GM19455 (cell line): ENCODE data around the gene LRRC58.
"Not testable (repeated sequence)": the region's sequence is repeated elsewhere in the genome, so short reads cannot be mapped to it uniquely, and the experiment has no call there.

ENCODE experiments used
- ATAC-seq: cut with Tn5 transposase; IDR thresholded peaks from one replicate; pipeline ENCODE4 v1.9.1; 2021; ENCODE audit not compliant: unreplicated experiment

Gene LRRC58

GRCh38 chr3:120341658-120342346 is 7.4 kb downstream of the LRRC58 start:
- no peak for ATAC-seq

GRCh38 chr3:120339362-120339761 is 9.8 kb downstream of the LRRC58 start:
- no peak for ATAC-seq

- ATAC-seq, result no peak
Observed at GRCh38 chr3:120338517-120338916, 10.6 kb downstream of the LRRC58 start.

GRCh38 chr3:120332646-120333045 is 16.5 kb downstream of the LRRC58 start:
- ATAC-seq, result no peak

- no peak for ATAC-seq
Observed at GRCh38 chr3:120331076-120331475, 18.1 kb downstream of the LRRC58 start.

- ATAC-seq, result no peak
Observed at GRCh38 chr3:120326784-120327183, 22.4 kb downstream of the LRRC58 start.

GRCh38 chr3:120324190-120324589 is 25.0 kb downstream of the LRRC58 start:
- no peak for ATAC-seq

GRCh38 chr3:120323761-120324160 is 25.4 kb downstream of the LRRC58 start:
- not testable (repeated sequence) for ATAC-seq

GRCh38 chr3:120311863-120312794 is 37.0 kb downstream of the LRRC58 start:
- ATAC-seq, result no peak

- no peak for ATAC-seq
Observed at GRCh38 chr3:120306519-120307455, 42.4 kb downstream of the LRRC58 start.

- no peak for ATAC-seq
Observed at GRCh38 chr3:120304616-120305015, 44.5 kb downstream of the LRRC58 start.

- no peak for ATAC-seq
Observed at GRCh38 chr3:120302361-120302760, 46.8 kb downstream of the LRRC58 start.

GRCh38 chr3:120300971-120301370 is 48.2 kb downstream of the LRRC58 start:
- no peak for ATAC-seq

GRCh38 chr3:120299403-120299802 is 49.8 kb downstream of the LRRC58 start:
- ATAC-seq, result no peak

- no peak for ATAC-seq
Observed at GRCh38 chr3:120298996-120299395, 50.2 kb downstream of the LRRC58 start.

- not testable (repeated sequence) for ATAC-seq
Observed at GRCh38 chr3:120291552-120291951, 57.6 kb downstream of the LRRC58 start.

- no peak for ATAC-seq
Observed at GRCh38 chr3:120289636-120290035, 59.5 kb downstream of the LRRC58 start.

GRCh38 chr3:120286465-120286864 is 62.7 kb downstream of the LRRC58 start:
- no peak for ATAC-seq

- no peak for ATAC-seq
Observed at GRCh38 chr3:120285508-120285841, 63.7 kb downstream of the LRRC58 start.

- no peak for ATAC-seq
Observed at GRCh38 chr3:120284747-120285507, 64.2 kb downstream of the LRRC58 start, which contains the start of gene GPR156. GPR156 (minus strand) TSS chr3:120285222; CDS start chr3:120244098, 41,124 bp downstream.
